Neural progenitor cell (in vitro differentiated cells): ENCODE data around the gene PPARA.

Experiments
- EZH2phosphoT487 ChIP-seq: fragments of 200-600 bp; sonication (generic); IDR thresholded peaks from 2 replicates; pipeline ENCODE4 v1.6.1; 2017; ENCODE audit warnings: antibody characterized with exemption
- TF ChIP-seq, protein P1 (sequence below): fragments of 200-600 bp; sonication (generic); IDR thresholded peaks from 2 replicates; pipeline ENCODE4 v1.5.1; 2017; ENCODE audit warnings: antibody characterized with exemption, mild to moderate bottlenecking

DNA sequence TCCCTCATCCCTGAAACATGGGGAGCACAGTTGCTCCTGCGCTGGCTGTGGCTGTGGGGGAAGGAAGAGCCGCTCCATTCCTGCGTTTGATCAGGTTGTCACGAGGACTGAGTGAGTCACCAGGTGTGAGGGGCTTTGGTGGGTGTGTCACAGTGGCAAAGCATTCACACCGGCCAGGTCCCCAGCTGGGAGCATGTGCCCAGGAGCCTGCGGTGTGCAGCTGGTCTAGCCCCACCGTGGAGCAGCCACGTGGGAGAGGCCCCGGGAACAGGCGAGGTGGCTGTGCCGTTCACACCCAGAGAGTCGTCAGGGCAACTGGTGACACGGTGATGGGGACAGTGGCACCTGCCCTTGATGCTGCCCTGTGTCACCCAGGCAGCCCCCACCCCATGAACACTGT lies 47.6 kb upstream of the PPARA start:
- TF ChIP-seq, protein P1, sequence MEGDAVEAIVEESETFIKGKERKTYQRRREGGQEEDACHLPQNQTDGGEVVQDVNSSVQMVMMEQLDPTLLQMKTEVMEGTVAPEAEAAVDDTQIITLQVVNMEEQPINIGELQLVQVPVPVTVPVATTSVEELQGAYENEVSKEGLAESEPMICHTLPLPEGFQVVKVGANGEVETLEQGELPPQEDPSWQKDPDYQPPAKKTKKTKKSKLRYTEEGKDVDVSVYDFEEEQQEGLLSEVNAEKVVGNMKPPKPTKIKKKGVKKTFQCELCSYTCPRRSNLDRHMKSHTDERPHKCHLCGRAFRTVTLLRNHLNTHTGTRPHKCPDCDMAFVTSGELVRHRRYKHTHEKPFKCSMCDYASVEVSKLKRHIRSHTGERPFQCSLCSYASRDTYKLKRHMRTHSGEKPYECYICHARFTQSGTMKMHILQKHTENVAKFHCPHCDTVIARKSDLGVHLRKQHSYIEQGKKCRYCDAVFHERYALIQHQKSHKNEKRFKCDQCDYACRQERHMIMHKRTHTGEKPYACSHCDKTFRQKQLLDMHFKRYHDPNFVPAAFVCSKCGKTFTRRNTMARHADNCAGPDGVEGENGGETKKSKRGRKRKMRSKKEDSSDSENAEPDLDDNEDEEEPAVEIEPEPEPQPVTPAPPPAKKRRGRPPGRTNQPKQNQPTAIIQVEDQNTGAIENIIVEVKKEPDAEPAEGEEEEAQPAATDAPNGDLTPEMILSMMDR: no peak
- no peak for TF ChIP-seq EZH2phosphoT487
